ENCODE measurements around the gene COA1.

COA1 gene

DNA sequence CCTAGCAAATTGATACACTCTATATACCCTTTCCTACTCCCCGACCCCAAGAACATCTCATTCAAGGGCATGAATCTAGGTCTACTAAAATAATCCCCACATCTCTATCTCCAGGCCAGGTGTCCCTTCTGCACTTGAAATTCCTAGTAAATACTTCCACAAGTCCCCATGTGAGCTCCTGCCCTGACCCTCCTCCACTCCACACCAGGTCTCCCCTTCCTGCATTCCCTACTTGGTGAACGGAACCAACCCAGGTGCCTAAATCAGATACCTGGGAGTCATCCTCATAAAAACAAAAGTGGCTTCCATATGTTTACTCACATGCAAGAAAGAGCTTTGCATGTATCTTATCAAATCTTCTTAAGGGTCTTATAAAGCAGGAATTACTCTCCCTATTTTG lies 69.2 kb downstream of the COA1 start:
- H3K27ac ChIP-seq (ENCODE audit: low read length), result no peak overlapping the region
- H3K9me3 ChIP-seq (ENCODE audit: insufficient read depth, low read length), result no peaks in the 10 kb centered on the region
- peaks cover 34% of the 10 kb centered on the region for H3K79me2 ChIP-seq (ENCODE audit: low read length)
- H3K9ac ChIP-seq (ENCODE audit: low read length), result no peak overlapping the region
- H3K36me3 ChIP-seq (replicated peaks; ENCODE audit: low read depth, low read length), result peaks cover 13% of the 10 kb centered on the region
- no peaks in the 10 kb centered on the region for H3K27me3 ChIP-seq (ENCODE audit: low read depth, low read length)
- no peak overlapping the region for H2AFZ ChIP-seq (ENCODE audit: low read depth, low read length)
- H3K4me3 ChIP-seq (ENCODE audit: low read length), result no peak overlapping the region
- TF ChIP-seq, protein P1, sequence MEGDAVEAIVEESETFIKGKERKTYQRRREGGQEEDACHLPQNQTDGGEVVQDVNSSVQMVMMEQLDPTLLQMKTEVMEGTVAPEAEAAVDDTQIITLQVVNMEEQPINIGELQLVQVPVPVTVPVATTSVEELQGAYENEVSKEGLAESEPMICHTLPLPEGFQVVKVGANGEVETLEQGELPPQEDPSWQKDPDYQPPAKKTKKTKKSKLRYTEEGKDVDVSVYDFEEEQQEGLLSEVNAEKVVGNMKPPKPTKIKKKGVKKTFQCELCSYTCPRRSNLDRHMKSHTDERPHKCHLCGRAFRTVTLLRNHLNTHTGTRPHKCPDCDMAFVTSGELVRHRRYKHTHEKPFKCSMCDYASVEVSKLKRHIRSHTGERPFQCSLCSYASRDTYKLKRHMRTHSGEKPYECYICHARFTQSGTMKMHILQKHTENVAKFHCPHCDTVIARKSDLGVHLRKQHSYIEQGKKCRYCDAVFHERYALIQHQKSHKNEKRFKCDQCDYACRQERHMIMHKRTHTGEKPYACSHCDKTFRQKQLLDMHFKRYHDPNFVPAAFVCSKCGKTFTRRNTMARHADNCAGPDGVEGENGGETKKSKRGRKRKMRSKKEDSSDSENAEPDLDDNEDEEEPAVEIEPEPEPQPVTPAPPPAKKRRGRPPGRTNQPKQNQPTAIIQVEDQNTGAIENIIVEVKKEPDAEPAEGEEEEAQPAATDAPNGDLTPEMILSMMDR (IDR thresholded peaks at IDR 0.05; ENCODE audit: low read depth, low read length), result no peak
- no peak for TF ChIP-seq EZH2phosphoT487 (IDR thresholded peaks at IDR 0.05; ENCODE audit: low read depth)
- H3K4me1 ChIP-seq (ENCODE audit: low read length), result peaks cover 48% of the 10 kb centered on the region
- no peak overlapping the region for H3K4me2 ChIP-seq (ENCODE audit: low read length)
- H4K20me1 ChIP-seq (ENCODE audit: insufficient read depth, low read length), result no peaks in the 10 kb centered on the region

DNA sequence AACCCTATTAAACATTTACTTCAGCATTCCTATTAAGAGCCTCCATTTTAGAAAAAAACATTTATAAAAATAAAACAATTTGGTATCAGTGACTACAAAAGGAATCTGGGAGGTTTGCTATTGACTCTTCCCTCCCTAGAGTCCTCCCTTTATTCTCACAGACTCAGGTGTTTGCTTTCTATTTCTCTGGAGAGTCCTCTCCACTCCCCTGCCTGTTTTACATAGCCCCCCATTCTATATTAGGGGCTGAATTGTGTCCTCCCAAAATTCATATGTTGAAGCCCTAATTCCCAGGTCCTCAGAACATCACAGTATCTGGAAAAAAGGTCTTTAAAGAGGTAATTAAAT lies 69.8 kb downstream of the COA1 start:
- Histone ChIP-seq H3K27me3 (ENCODE audit: low read depth, low read length) (no peaks in the 10 kb centered on the region), H3K79me2 (ENCODE audit: low read length) (peaks cover 31% of the 10 kb centered on the region), H3K9ac (ENCODE audit: low read length) (no peak overlapping the region), H3K4me1 (ENCODE audit: low read length) (peaks cover 42% of the 10 kb centered on the region), H2AFZ (ENCODE audit: low read depth, low read length) (no peak overlapping the region), H3K9me3 (ENCODE audit: insufficient read depth, low read length) (no peaks in the 10 kb centered on the region), H3K4me3 (ENCODE audit: low read length) (no peak overlapping the region), H3K4me2 (ENCODE audit: low read length) (peak overlapping the region; percentile 56), H3K27ac (ENCODE audit: low read length) (no peak overlapping the region), H3K36me3 (replicated peaks; ENCODE audit: low read depth, low read length) (peaks cover 11% of the 10 kb centered on the region), H4K20me1 (ENCODE audit: insufficient read depth, low read length) (no peaks in the 10 kb centered on the region)
- TF ChIP-seq EZH2phosphoT487 (IDR thresholded peaks at IDR 0.05; ENCODE audit: low read depth), result no peak

DNA sequence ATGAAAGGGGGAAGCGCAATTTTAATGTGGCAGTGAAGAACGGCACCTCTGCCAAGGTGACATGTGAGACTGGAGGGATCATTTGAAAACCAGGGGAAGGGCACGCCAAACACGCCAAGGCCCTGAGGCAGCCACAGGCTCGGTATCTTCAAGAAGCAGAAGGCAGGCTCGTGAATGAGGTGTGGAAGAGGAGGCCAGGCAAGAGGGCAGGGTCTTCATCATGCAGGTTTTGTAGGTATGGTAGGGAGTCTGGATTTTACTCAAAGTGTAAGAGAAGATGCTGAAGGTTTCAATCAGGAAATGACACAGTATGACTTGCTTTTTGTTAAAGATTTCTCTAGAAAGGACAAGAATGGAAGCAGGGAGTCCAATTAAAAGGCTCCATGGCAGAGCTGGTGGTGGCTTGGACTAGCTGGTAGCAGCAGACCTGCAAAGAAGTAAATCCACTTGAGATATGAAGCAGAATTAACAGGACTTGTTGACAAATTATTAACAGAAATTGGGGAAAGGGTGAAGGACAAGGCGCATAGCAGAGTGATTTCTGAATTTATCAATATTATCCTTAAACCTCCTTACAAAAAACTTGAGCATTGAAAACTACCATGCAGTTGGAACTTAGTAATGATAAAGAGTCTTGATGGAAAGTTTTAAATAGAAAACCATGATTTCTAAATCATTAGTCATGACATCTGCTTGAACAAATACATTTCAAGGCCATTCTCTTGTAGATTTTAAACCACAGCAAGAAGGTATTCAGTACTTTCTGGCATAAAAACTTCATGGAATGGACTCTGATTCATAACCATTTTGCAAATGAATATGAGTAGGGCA lies 70.4 kb downstream of the COA1 start:
- Histone ChIP-seq H3K9me3 (ENCODE audit: insufficient read depth, low read length) (no peaks in the 10 kb centered on the region), H3K27ac (ENCODE audit: low read length) (peak overlapping the region; percentile 35), H4K20me1 (ENCODE audit: insufficient read depth, low read length) (no peaks in the 10 kb centered on the region), H3K27me3 (ENCODE audit: low read depth, low read length) (no peaks in the 10 kb centered on the region), H3K4me1 (ENCODE audit: low read length) (peaks cover 37% of the 10 kb centered on the region), H3K9ac (ENCODE audit: low read length) (no peak overlapping the region), H3K79me2 (ENCODE audit: low read length) (peaks cover 30% of the 10 kb centered on the region), H3K4me3 (ENCODE audit: low read length) (no peak overlapping the region), H3K4me2 (ENCODE audit: low read length) (peak overlapping the region; percentile 56), H3K36me3 (replicated peaks; ENCODE audit: low read depth, low read length) (peaks cover 14% of the 10 kb centered on the region), H2AFZ (ENCODE audit: low read depth, low read length) (no peak overlapping the region)
- no peak for TF ChIP-seq EZH2phosphoT487 (IDR thresholded peaks at IDR 0.05; ENCODE audit: low read depth)
- TF ChIP-seq, protein P1 (IDR thresholded peaks at IDR 0.05; ENCODE audit: low read depth, low read length), result no peak

DNA sequence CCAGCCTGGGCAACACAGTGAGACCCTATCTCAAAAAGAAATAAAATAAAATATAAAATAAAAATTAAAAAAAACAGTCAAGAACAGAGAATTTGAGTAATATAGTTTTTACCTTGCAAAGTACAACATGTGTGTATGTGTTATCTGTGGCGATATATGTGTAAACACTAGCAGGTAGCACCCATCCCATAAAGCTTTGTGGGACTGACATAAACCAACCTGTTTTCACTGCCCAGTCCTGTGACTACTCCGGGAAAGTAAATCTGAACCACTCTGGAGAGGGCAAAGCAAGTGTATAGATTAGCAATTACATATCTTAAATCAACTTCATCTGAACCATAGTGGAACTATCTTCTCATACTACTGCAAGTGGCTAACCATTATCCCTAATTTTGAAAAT lies 72.3 kb downstream of the COA1 start:
- Histone ChIP-seq H2AFZ (ENCODE audit: low read depth, low read length) (no peak overlapping the region), H3K4me3 (ENCODE audit: low read length) (no peak overlapping the region), H3K9ac (ENCODE audit: low read length) (no peak overlapping the region), H3K27ac (ENCODE audit: low read length) (no peak overlapping the region), H3K9me3 (ENCODE audit: insufficient read depth, low read length) (no peaks in the 10 kb centered on the region; the same call in 1 of the 2 replicates), H3K36me3 (replicated peaks; ENCODE audit: low read depth, low read length) (peaks cover 15% of the 10 kb centered on the region), H3K27me3 (ENCODE audit: low read depth, low read length) (no peaks in the 10 kb centered on the region), H3K4me2 (ENCODE audit: low read length) (no peak overlapping the region), H3K79me2 (ENCODE audit: low read length) (peaks cover 29% of the 10 kb centered on the region), H3K4me1 (ENCODE audit: low read length) (peaks cover 28% of the 10 kb centered on the region), H4K20me1 (ENCODE audit: insufficient read depth, low read length) (peaks cover 2% of the 10 kb centered on the region; the same call in 1 of the 2 replicates)
- TF ChIP-seq, protein P1 (IDR thresholded peaks at IDR 0.05; ENCODE audit: low read depth, low read length), result no peak
- no peak for TF ChIP-seq EZH2phosphoT487 (IDR thresholded peaks at IDR 0.05; ENCODE audit: low read depth)
